ENCODE data around the gene TBCD. TPM values are rescaled to one million over a fixed set of nuclear protein-coding genes. Genes with fewer than 3 reads are reported as not detected.
A peak's percentile ranks its signal among the peaks of the same experiment; 100 is the strongest.

TBCD gene
- total RNA-seq, 1 experiment from 2014 or later: 129 TPM

GRCh38 chr17:82751171-82751570 lies 694 bp upstream of the TBCD start:
- Histone ChIP-seq H3K27ac (ENCODE audit: insufficient read length, low read depth, low read length) (no peak overlapping the region), H4K8ac (replicated peaks; ENCODE audit: insufficient read length, low read depth, low read length) (no peak overlapping the region), H3K18ac (ENCODE audit: insufficient read length, low read depth, low read length) (no peak overlapping the region), H2AFZ (ENCODE audit: low read length) (no peak overlapping the region), H3K56ac (ENCODE audit: insufficient read length, low read depth, low read length) (no peak overlapping the region), H3K4me2 (ENCODE audit: insufficient read depth, insufficient read length, low read length) (peak overlapping the region; percentile 73), H2BK12ac (ENCODE audit: insufficient read length, low read depth, low read length) (no peak overlapping the region), H2BK120ac (ENCODE audit: low read depth, low read length, poor library complexity, severe bottlenecking) (no peak overlapping the region), H4K91ac (ENCODE audit: insufficient read length, low read depth, low read length) (no peak overlapping the region), H2BK15ac (ENCODE audit: low read depth, low read length) (no peak overlapping the region), H3K23ac (ENCODE audit: insufficient read length, low read depth, low read length) (no peak overlapping the region), H2AK5ac (ENCODE audit: insufficient read length, low read length) (no peak overlapping the region), H3K79me2 (ENCODE audit: insufficient read depth, low read length) (peaks cover 6% of the 10 kb centered on the region; the same call in 1 of the 2 replicates), H2BK20ac (ENCODE audit: low read depth, low read length, poor library complexity, severe bottlenecking) (no peak overlapping the region), H3K27me3 (ENCODE audit: insufficient read depth, low read length) (peaks cover 4% of the 10 kb centered on the region; the same call in 1 of the 2 replicates), H3K23me2 (ENCODE audit: insufficient read length, low read depth, low read length, poor library complexity, severe bottlenecking) (peaks cover 14% of the 10 kb centered on the region), H3K9ac (ENCODE audit: extremely low read depth, insufficient read length, low read length) (no peak overlapping the region), H3K4me1 (ENCODE audit: insufficient read depth, low read length) (peaks cover 11% of the 10 kb centered on the region; the same call in 1 of the 2 replicates), H3T11ph (ENCODE audit: low read length) (no peak overlapping the region), H4K20me1 (ENCODE audit: control insufficient read depth, insufficient read depth, insufficient read length) (no peaks in the 10 kb centered on the region), H3K14ac (ENCODE audit: insufficient read depth, low read length) (no peak overlapping the region), H3K4ac (ENCODE audit: low read depth, low read length) (no peak overlapping the region), H3K79me1 (ENCODE audit: insufficient read depth, low read depth, low read length, poor library complexity, severe bottlenecking) (no peaks in the 10 kb centered on the region), H3K9me3 (ENCODE audit: control insufficient read depth, low read depth, low read length) (no peaks in the 10 kb centered on the region), H2BK5ac (ENCODE audit: insufficient read length, low read length) (no peak overlapping the region), H4K5ac (ENCODE audit: insufficient read length, low read depth, low read length) (no peak overlapping the region)
- no CpG with 5 or more reads among the region's 56 CpGs for WGBS (ENCODE audit: extremely low coverage, insufficient read length, low lambda C conversion rate)
- peaks cover 5 to 10% of the 10 kb centered on the region in 2 experiments for H3K9me3 Mint-ChIP-seq
- TF ChIP-seq CTCF (conservative IDR thresholded peaks at IDR 0.05): no peak
- peaks cover 17% of the 10 kb centered on the region for H3K27me3 Mint-ChIP-seq (ENCODE audit: low read depth)
- H3K27ac Mint-ChIP-seq: no peak overlapping the region; a peak in 1 of 7 replicates
- DNase-seq: no peak
- peak overlapping the region; percentile 52 to 80 for H3K4me3 Mint-ChIP-seq
- H3K4me1 Mint-ChIP-seq: peaks cover 34 to 41% of the 10 kb centered on the region in 2 experiments
- peaks cover 13 to 25% (median 22%) of the 10 kb centered on the region in 3 experiments for H3K36me3 Mint-ChIP-seq (ENCODE audit: insufficient read depth in 1 of 3, low read depth in 3 of 3)
